Body of pancreas (tissue), 4 donors: ENCODE measurements around the gene OPRPN.

Experiments used
- POLR2A ChIP-seq, 3 donors: fragments of 450-650 bp; IDR thresholded peaks; one replicate each; pipeline ENCODE4 v1.6.1; 2016; ENCODE audit warnings: antibody characterized with exemption in 3 of 3, mild to moderate bottlenecking in 2 of 3
- TF ChIP-seq, protein P1 (sequence below), 7 experiments: fragments of 450-650 bp in 4 of 7; fragments of 200-600 bp in 3 of 7; sonication (generic) in 3 of 7; IDR thresholded peaks; one replicate each; pipeline ENCODE4 v1.5.1; 2016 to 2019; ENCODE audit warnings: antibody characterized with exemption in 7 of 7

GRCh38 chr4:70359115-70359661, 38.6 kb upstream of the OPRPN start:
- TF ChIP-seq POLR2A (IDR thresholded peaks at IDR 0.05) = no peak
- TF ChIP-seq, protein P1, sequence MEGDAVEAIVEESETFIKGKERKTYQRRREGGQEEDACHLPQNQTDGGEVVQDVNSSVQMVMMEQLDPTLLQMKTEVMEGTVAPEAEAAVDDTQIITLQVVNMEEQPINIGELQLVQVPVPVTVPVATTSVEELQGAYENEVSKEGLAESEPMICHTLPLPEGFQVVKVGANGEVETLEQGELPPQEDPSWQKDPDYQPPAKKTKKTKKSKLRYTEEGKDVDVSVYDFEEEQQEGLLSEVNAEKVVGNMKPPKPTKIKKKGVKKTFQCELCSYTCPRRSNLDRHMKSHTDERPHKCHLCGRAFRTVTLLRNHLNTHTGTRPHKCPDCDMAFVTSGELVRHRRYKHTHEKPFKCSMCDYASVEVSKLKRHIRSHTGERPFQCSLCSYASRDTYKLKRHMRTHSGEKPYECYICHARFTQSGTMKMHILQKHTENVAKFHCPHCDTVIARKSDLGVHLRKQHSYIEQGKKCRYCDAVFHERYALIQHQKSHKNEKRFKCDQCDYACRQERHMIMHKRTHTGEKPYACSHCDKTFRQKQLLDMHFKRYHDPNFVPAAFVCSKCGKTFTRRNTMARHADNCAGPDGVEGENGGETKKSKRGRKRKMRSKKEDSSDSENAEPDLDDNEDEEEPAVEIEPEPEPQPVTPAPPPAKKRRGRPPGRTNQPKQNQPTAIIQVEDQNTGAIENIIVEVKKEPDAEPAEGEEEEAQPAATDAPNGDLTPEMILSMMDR (IDR thresholded peaks at IDR 0.05) = no peak
